GM12864 (cell line): ENCODE measurements around the gene FRMD4B.

ENCODE experiments used
- DNase-seq: peaks from one replicate; pipeline ENCODE4 v3.0.0-alpha.2; 2011; ENCODE audit warnings: low read depth
- H3K4me3 ChIP-seq: 2 replicates; pipeline ENCODE4 v1.5.1; 2011; ENCODE audit warnings: mild to moderate bottlenecking, low read depth, low read length, control low read depth
- TF ChIP-seq, protein P1 (sequence below): IDR thresholded peaks from 2 replicates; pipeline ENCODE4 v1.5.1; 2011; ENCODE audit warnings: low read depth, mild to moderate bottlenecking, moderate library complexity, low read length, control low read depth, inconsistent platforms; ENCODE audit errors: missing control alignments

The FRMD4B gene

DNA sequence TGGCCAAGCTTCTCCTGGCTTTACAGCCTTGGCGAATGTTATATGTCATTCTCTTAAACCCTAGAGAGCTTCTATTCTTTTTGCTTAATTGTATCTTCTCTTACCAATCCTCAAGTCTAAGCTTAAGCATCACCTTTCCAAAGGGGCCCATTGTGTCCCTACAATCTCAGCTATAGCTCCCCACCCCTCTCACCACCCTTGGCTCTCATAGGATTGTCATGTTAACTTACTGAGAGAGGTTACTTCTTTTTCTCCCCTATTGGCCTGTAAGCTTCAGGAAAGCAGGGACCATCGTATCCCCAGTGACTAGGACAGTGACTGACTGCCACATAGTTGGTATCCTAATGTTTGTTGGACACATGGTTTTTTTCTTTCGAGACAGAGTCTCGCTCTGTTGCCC is 220.1 kb downstream of the FRMD4B start:
- DNase-seq, result no peak
- H3K4me3 ChIP-seq, result no peak overlapping the region
- TF ChIP-seq, protein P1, sequence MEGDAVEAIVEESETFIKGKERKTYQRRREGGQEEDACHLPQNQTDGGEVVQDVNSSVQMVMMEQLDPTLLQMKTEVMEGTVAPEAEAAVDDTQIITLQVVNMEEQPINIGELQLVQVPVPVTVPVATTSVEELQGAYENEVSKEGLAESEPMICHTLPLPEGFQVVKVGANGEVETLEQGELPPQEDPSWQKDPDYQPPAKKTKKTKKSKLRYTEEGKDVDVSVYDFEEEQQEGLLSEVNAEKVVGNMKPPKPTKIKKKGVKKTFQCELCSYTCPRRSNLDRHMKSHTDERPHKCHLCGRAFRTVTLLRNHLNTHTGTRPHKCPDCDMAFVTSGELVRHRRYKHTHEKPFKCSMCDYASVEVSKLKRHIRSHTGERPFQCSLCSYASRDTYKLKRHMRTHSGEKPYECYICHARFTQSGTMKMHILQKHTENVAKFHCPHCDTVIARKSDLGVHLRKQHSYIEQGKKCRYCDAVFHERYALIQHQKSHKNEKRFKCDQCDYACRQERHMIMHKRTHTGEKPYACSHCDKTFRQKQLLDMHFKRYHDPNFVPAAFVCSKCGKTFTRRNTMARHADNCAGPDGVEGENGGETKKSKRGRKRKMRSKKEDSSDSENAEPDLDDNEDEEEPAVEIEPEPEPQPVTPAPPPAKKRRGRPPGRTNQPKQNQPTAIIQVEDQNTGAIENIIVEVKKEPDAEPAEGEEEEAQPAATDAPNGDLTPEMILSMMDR, result no peak

DNA sequence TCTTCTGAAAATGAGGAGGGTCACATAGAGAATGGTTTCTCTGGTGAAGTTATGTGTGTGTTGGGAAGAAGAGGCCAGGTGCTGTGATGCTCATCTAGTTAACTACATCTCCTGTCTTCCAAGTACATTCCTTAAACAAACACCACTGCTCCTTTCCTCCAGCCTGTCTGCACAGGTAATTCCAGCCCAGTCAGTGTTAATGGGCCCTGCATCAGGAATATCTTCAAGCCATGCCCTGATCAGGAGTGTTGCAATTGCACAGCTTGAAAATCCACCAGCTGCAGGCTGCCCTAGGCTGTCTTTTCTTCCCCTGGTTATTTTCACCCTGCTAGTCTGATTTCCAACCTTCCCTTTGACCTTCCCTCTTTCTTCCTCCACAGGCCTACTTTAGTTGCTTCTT is 221.6 kb downstream of the FRMD4B start:
- no peak for DNase-seq
- TF ChIP-seq, protein P1, result no peak
- H3K4me3 ChIP-seq, result no peak overlapping the region

DNA sequence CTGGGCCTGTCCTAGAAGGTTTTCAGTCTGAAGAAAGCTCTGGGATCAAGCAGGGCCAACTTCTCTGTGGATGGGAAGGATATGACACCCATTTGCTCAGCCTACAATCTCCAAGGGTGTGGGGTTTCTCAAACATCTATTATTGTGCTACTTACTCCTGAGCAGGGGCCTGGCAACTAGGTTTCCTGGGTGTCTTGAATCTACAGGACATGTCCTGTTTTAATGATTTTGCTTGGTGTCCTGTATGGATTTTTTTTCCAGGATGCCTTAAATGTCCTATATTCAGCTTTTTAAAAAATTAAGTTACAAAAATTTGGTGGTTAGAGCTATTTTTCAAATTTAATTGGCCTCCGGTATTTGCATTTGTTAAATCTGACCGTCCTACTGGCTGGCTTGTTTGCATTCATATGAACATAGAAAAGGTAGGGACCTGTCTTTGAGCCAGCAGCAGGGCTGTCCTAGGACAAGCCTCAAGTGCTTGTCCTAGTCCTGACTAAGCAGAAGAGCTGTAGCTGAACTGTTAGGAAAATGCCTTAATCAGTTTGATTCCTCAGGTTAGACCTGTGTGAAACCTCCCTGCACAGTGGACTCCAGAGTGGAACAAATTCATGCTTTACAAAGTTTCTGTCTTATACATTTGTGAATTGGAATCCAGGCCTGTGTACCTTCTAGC is 223.4 kb downstream of the FRMD4B start:
- TF ChIP-seq, protein P1, result no peak
- no peak overlapping the region for H3K4me3 ChIP-seq
- no peak for DNase-seq

DNA sequence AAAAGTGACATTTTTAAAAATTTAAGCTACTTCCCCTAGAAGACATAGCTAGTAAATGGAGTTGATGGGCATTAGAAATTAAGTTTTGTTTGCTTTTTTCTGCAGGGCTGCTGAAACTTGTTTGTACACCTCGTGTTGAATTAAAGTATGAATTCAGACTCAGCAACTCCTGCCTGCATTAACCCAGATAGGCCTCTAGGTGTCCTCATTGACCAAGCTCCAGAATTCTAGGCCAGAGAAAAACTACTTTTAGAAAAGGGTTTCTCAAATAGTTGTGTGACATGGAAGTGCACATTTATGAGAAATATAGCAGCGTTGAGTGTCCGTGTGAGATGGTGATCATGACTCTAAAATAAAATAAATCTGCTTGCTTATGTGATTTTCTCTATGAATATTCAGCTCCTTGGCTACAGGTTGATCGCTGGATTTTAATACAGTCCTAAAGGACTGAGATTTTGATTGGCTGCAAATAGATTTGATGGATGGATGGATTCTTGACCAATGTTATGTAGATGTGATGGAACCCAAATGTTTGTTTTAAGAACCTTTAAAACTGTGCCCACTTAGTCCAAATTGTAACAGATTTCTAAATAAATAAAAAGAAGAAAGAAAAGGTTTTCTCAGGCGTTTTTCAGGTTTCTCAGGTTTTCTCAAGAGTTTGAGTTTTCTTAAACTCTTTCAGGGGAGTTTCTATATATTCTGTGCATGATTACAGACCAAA is 224.1 kb downstream of the FRMD4B start:
- TF ChIP-seq, protein P1, result peak; percentile 83
- peak; percentile 5 for DNase-seq
- H3K4me3 ChIP-seq, result no peak overlapping the region

DNA sequence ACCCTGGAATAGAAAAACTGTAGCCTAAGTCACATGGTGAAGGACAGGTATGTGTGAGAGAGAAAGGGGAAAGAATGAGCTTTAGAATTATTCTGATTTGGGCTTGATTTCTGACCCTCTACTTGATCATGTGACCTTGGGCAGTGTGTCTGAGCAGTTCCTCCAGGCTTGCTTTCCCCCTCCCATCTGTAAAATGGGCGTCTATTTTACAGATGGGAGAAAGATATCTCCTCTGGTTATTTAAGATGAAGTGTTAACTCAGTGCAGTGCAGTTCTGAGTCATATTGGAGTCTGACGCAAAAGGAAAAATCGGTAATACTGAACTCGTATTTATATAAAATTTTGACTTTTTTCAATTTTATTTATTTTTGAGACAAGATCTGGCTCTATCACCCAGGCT is 225.4 kb downstream of the FRMD4B start:
- TF ChIP-seq, protein P1, result no peak
- no peak overlapping the region for H3K4me3 ChIP-seq
- no peak for DNase-seq

DNA sequence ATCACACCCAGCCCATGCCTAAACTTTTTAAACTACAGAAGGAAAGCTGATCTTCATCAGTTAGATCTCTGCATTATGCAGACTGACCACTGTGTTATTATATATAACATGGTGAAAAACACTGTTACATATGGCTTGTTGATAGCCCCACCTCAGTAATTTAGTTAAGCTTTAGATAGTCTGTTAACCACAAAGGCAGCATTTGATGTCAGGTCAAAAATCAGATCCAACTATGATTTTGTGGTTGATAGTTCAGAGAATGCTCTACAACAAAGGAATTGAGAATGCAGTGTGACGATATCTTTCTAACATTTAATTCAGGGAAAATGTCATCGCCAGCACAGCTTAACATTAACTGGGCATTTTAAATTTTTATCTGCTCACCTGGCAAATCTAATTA is 225.8 kb downstream of the FRMD4B start:
- H3K4me3 ChIP-seq, result no peak overlapping the region
- TF ChIP-seq, protein P1, result no peak
- no peak for DNase-seq
